NCI-H1417 (cell line): ENCODE measurements around the gene RNF19B.

Source experiments
- DNase-seq, 3 experiments: peaks; one replicate each; lab custom pipeline; 2025; lab: John Stamatoyannopoulos, UW

RNF19B gene

GRCh38 chr1:32965251-32965747, 690 bp upstream of the RNF19B start:
- peak in 2 of 3 experiments; percentile 5 to 38 for DNase-seq

GRCh38 chr1:32963746-32964460, 706 bp downstream of the RNF19B start:
- peak in 2 of 3 experiments; percentile 82 to 85 for DNase-seq

- no peak for DNase-seq
These were observed 2.2 kb downstream of the RNF19B start for GRCh38 chr1:32962248-32962896.

- DNase-seq, result peak in 1 of 3 experiments; percentile 13
These were observed 3.7 kb downstream of the RNF19B start for GRCh38 chr1:32960819-32961355.

- DNase-seq, result no peak
These were observed 4.3 kb downstream of the RNF19B start for GRCh38 chr1:32960342-32960741.

- DNase-seq, result no peak
These were observed 5.8 kb downstream of the RNF19B start for GRCh38 chr1:32958827-32959226.

- DNase-seq, result no peak
These were observed 7.6 kb downstream of the RNF19B start for GRCh38 chr1:32957017-32957416.

GRCh38 chr1:32954168-32954567, 10.4 kb downstream of the RNF19B start:
- no peak for DNase-seq

GRCh38 chr1:32953495-32953894, 11.1 kb downstream of the RNF19B start:
- no peak for DNase-seq

GRCh38 chr1:32949519-32949918, 15.1 kb downstream of the RNF19B start:
- no peak for DNase-seq

- DNase-seq, result no peak
These were observed 15.7 kb downstream of the RNF19B start for GRCh38 chr1:32948905-32949304.

GRCh38 chr1:32948390-32948722, 16.3 kb downstream of the RNF19B start:
- DNase-seq, result no peak

- DNase-seq, result peak in 1 of 3 experiments; percentile 19
These were observed 16.8 kb downstream of the RNF19B start for GRCh38 chr1:32947669-32948389.

GRCh38 chr1:32946413-32946812, 18.2 kb downstream of the RNF19B start:
- DNase-seq, result no peak

GRCh38 chr1:32944180-32944579, 20.4 kb downstream of the RNF19B start:
- no peak for DNase-seq

GRCh38 chr1:32939655-32940371, 24.8 kb downstream of the RNF19B start:
- DNase-seq, result peak in 1 of 3 experiments; percentile 14

GRCh38 chr1:32937061-32937460, 27.5 kb downstream of the RNF19B start:
- no peak for DNase-seq

- no peak for DNase-seq
These were observed 30.1 kb downstream of the RNF19B start for GRCh38 chr1:32934535-32934934.

- no peak for DNase-seq
These were observed 30.8 kb downstream of the RNF19B start for GRCh38 chr1:32933742-32934322.

- DNase-seq, result no peak
These were observed 32.8 kb downstream of the RNF19B start for GRCh38 chr1:32931760-32932159.

GRCh38 chr1:32929366-32929765, 35.2 kb downstream of the RNF19B start:
- DNase-seq, result no peak

GRCh38 chr1:32928715-32929114, 35.9 kb downstream of the RNF19B start:
- DNase-seq, result no peak
